ENCODE measurements around the gene INTS11.
A peak's percentile ranks its signal among the peaks of the same experiment; 100 is the strongest.

The INTS11 gene

DNA sequence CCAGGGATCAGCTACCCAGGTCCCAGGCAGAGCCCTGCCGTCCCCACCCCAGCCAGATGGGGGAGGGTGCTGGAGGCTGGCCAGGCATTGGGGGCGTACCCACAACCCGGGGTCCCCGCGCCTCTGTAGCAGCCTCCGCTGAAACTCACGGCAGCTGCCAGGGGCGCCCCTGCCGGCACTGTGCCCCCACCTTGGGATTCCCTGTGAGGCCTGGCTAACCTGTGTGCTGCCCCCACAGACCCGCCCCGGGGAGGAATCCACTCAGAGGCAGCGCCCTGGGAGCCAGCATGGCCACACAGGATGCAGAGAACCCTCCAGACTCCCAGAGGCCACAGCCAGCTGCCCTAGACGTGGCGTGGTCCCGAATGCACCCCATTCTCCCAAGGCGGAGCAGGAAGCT lies 20.9 kb upstream of the INTS11 start:
- DNase-seq (ENCODE audit: low read depth in 1 of 2, low spot score in 1 of 2), result no peak

- DNase-seq (ENCODE audit: low read depth in 1 of 2, low spot score in 1 of 2), result peak in 1 of 2 donors; percentile 55
Measured at GRCh38 chr1:1344655-1345361, 20.3 kb upstream of the INTS11 start.

DNA sequence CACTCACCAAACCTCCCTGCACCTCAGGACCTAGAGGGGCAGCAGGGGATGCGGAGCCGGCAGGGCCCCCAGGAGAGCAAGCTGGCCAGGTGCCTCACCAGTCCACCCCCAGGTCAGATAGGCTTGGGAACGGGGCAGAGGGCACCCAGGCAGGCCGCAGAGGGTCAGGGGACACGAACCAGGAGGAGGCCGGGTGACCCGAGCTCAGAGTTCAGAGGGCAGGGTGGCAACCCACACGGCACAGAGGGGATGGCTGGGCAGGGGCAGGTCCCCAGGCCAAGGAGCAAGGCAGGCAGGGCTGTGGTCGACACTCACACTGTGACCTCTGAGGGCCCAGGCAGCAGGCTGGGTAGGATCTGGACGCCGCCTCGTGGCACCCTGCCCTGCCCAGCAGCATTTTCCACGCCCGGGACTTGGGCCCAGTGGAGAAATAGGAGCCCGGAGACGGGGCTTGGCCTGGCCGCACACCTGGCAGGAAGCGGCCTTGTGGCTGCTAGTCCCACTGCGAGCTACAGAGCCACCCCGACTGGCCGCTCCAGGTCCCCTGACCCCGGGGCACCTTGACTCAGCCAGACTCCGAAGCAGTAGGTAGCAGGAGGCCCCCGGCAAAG lies 19.5 kb upstream of the INTS11 start:
- DNase-seq (ENCODE audit: low read depth in 1 of 2, low spot score in 1 of 2), result no peak

DNA sequence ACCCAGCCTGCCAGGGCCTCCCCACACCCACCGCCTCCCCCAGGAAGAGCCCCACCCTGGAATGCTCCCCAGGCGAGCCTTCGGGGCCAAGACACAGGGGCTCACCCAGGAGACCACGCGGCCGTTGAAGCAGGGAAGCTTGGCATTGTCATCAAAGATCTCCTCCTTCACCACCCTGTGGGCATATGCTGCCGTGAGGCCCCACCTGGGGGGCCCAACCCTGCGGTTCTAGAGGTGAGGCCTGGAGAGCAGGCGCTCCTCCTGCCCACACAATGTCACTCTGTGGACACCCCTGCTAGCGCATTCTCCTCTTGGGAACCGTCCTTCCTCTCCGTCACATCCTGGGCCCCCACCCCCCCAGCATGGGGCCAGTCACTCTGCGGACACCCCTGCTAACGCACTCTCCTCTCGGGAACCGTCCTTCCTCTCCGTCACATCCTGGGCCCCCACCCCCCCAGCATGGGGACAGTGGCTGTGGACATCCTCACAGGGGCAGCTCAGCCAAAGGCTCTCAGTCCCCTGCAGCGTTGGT lies 18.2 kb upstream of the INTS11 start:
- no peak for DNase-seq (ENCODE audit: low read depth in 1 of 2, low spot score in 1 of 2)

DNA sequence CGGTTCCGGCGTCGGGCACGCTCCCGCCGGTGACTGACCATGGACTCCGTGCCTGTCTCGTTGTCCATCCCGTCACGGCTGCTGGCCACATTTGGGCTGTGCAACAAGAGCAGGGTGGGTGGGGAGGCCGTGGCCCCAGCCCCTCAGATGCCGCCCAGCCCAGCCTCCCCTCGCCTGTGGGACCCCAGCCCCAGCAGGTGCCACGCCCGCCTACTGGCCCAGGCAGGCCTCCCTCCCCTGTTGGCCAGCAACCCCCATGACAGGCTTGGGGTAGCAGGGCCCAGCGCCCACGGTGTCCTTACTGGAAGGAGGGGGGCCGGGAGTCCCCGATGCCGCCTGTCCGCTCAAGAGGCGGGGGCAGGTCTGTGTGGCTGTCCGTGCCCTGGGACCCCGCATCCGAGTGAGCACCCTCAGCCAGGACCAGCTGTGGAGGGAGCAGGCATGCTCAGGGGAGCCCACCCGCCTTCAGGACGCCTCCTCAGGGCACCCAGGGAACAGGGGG lies 17.7 kb upstream of the INTS11 start:
- DNase-seq (ENCODE audit: low read depth in 1 of 2, low spot score in 1 of 2), result no peak

DNA sequence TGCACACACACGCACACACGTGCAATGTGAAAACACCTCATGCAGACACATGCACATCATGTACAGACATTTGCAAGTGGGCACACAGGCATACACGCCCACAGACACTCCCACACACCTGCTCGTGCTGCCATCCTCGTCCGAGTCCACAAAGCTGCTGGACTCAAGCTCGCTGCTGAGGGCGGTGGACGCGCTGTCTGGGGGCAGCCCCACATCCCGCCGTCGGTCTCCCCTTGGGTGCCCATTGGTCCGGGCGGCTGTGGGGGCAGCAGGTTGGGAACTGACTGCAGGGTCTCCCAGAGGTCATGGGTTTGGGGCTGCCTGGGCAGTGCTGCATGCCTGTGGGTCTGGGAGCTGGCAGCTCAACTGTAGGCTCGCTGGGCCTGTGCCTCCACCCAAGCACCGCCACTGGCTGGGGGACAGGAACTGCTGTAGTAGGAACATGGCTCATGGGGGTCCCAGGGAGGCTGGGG lies 17.1 kb upstream of the INTS11 start:
- no peak for DNase-seq (ENCODE audit: low read depth in 1 of 2, low spot score in 1 of 2)

GRCh38 chr1:1340791-1341548 lies 16.5 kb upstream of the INTS11 start:
- no peak for DNase-seq (ENCODE audit: low read depth in 1 of 2, low spot score in 1 of 2)

DNA sequence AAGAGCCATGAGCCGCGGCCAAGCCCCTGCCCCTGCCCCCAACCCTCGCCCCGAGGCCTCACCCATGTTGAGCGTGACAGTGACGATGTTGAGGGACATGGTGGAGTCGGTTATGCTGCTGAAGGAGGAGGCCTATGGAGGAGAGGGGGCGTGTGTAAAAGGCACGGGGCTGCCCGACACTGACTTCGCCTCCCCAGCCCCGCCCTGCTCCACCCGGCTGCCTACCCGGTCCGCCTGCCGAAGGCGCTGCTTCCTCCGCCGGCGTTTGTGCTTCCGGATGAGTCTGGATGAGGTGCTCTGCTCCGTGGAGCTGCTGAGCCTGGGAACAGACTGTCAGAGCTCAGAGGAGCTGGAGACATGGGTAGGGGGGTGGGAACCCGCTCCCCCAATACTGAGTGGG lies 15.7 kb upstream of the INTS11 start:
- DNase-seq (ENCODE audit: low read depth in 1 of 2, low spot score in 1 of 2), result no peak

DNA sequence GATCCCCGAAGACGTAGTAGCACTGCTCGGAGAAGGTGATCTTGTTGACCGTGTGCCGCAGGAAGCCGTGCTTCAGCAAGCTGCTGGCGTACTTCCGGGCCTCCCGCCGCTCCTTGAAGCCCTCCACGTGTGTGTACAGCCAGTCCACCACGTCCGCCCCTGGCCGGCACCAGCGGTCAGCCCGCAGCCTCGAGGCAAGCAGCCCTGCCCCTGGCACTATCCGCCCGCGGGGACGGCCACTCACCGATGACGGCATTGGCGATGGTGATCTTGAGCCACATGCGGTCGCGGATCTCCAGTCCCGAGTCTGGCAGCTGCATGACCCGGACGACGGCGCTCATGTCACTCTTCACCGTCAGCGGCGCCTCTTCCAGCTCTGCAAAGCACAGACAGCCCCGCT lies 13.8 kb upstream of the INTS11 start:
- DNase-seq (ENCODE audit: low read depth in 1 of 2, low spot score in 1 of 2), result no peak

DNA sequence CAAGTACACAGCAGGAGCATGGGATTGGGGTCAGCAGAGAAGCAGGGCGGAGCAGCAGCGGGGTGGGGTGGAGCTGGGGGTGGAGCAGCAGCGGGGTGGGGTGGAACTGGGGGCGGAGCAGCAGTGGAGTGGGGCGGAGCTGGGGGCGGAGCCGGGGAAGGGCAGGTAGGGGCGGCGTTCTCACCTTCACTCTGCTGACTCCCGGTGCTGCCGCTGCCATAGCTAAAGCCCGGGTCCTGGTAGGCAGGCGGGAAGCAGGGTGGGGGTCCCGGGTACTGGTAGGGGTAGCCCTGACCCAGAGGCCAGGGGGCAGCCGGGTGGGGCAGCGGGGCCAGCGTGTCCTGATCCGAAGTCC lies 13.3 kb upstream of the INTS11 start:
- DNase-seq (ENCODE audit: low read depth in 1 of 2, low spot score in 1 of 2), result peak in 1 of 2 donors; percentile 25

DNA sequence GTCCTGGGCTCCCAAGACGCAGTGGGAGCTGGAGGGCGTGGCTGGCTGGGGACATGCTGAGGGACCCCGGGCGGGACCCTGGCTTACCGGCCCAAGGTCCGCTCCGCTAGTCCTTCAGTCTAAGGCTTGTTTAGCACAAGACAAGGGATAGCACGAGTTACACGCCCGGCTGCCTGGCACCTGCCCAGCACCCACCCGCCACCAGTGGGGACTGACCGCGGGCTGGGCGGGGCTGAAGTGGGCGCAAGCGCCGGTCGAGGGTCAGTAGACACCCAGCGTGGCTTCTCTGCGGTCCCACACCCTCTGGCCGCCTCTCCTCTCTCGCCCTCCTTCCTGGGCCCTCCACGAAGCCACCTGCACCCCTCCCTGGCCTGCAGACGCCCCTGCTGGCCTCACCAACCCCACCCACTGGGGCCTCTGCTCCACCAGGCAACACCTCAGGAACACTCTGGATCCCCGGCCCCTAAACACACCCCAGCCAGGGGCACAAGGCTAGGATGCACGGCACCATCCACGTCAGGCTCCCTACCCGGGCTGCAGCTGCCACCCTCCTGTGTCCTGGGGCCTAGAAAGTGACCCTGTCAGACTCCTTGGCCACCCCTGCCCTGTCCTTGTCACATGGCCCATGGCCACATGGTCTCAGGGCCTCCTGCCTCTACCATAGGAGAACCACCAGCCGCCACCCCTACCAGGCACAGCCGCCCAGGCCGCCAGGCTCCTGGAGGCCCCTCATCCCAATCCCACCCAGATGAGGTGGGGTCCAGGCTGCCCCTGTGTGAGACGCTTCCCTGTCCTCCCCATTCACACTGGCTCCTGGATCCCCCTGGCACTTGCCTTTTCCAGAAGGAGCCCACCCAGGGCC lies 12.7 kb upstream of the INTS11 start:
- no peak for DNase-seq (ENCODE audit: low read depth in 1 of 2, low spot score in 1 of 2)

- no peak for DNase-seq (ENCODE audit: low read depth in 1 of 2, low spot score in 1 of 2)
Measured at GRCh38 chr1:1336446-1336845, 12.0 kb upstream of the INTS11 start.

DNA sequence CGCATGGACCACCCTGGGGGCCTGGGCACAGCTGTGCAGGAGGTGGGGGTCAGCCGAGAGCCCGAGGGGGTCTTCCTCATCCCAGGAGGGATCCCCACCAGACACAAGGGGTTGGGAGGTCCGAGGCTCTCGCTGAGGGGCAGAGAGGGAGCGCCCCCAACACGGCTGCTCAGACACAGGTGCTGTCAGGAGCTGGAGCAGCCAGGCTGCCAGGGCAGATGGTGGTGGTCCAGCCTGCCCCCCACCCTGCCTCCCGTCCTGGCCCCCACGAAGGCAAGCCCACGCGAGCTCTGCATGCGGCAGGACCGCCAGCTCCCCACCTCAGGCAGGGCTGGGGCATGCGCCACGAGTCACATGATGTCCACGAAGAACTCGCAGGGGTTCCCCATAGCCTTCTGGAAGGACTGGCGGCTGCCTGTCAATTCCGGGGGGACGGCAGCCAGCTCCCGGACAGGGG lies 11.4 kb upstream of the INTS11 start:
- DNase-seq (ENCODE audit: low read depth in 1 of 2, low spot score in 1 of 2), result no peak

- DNase-seq (ENCODE audit: low read depth in 1 of 2, low spot score in 1 of 2), result no peak
Measured at GRCh38 chr1:1335283-1335682, 10.8 kb upstream of the INTS11 start.

GRCh38 chr1:1334835-1335234 lies 10.4 kb upstream of the INTS11 start:
- no peak for DNase-seq (ENCODE audit: low read depth in 1 of 2, low spot score in 1 of 2)

- DNase-seq (ENCODE audit: low read depth in 1 of 2, low spot score in 1 of 2), result no peak
Measured at GRCh38 chr1:1333551-1334241, 9.2 kb upstream of the INTS11 start.

DNA sequence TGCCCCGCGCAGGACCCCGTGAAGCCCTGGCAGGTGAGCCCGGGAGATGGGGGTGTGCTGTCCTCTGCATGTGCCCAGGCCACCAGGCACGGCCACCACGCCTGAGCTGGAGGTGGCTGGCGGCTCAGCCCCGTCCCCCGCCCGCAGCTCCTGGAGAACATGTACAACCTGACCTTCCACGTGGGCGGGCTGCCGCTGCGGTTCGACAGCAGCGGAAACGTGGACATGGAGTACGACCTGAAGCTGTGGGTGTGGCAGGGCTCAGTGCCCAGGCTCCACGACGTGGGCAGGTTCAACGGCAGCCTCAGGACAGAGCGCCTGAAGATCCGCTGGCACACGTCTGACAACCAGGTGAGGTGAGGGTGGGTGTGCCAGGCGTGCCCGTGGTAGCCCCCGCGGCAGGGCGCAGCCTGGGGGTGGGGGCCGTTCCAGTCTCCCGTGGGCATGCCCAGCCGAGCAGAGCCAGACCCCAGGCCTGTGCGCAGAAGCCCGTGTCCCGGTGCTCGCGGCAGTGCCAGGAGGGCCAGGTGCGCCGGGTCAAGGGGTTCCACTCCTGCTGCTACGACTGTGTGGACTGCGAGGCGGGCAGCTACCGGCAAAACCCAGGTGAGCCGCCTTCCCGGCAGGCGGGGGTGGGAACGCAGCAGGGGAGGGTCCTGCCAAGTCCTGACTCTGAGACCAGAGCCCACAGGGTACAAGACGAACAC lies 8.5 kb upstream of the INTS11 start:
- no peak for DNase-seq (ENCODE audit: low read depth in 1 of 2, low spot score in 1 of 2)

GRCh38 chr1:1332031-1332755 lies 7.7 kb upstream of the INTS11 start:
- DNase-seq (ENCODE audit: low read depth in 1 of 2, low spot score in 1 of 2), result no peak

All from activated CD4-positive, alpha-beta T cell treated with anti-CD3 and anti-CD28 coated beads, Interleukin-2, amount 50 U/mL, for 24 hours (primary cell).